IMR-90 (cell line): ENCODE data around the gene MON2.

Experiments used
- CEBPB ChIP-seq: IDR thresholded peaks from 2 replicates; pipeline ENCODE4 v1.6.1; 2012; ENCODE audit warnings: low read depth, low read length, improper control_type of control experiment
- FOS ChIP-seq: fragments of 150-350 bp; IDR thresholded peaks from 2 replicates; pipeline ENCODE4 v1.6.1; 2016; ENCODE audit warnings: low read depth, low read length
- MAFK ChIP-seq: IDR thresholded peaks from 2 replicates; pipeline ENCODE4 v1.6.1; 2012; ENCODE audit warnings: low read depth, low read length, improper control_type of control experiment
- MAZ ChIP-seq: IDR thresholded peaks from 2 replicates; pipeline ENCODE4 v1.6.1; 2012; ENCODE audit warnings: low read depth, mild to moderate bottlenecking, low read length, improper control_type of control experiment, moderate library complexity, borderline replicate concordance
- POLR2A ChIP-seq: IDR thresholded peaks from 2 replicates; pipeline ENCODE4 v1.6.1; 2012; ENCODE audit warnings: mild to moderate bottlenecking, low read depth, low read length
- RAD21 ChIP-seq: IDR thresholded peaks from 2 replicates; pipeline ENCODE4 v1.6.1; 2012; ENCODE audit warnings: low read length, improper control_type of control experiment
- RFX5 ChIP-seq: IDR thresholded peaks from 2 replicates; pipeline ENCODE4 v1.8.0; 2012; ENCODE audit warnings: low read depth, mild to moderate bottlenecking, low read length, moderate library complexity
- SMC3 ChIP-seq: fragments of 150-350 bp; IDR thresholded peaks from 2 replicates; pipeline ENCODE4 v1.6.1; 2016; ENCODE audit warnings: low read depth, mild to moderate bottlenecking, antibody characterized with exemption, low read length, moderate library complexity
- TF ChIP-seq, protein P1 (sequence below): conservative IDR thresholded peaks from 2 replicates; pipeline ENCODE4 v1.5.1; 2012; ENCODE audit warnings: mild to moderate bottlenecking, low read depth, low read length, improper control_type of control experiment
- TF ChIP-seq, protein P2 (sequence below): fragments of 150-350 bp; IDR thresholded peaks from 2 replicates; pipeline ENCODE4 v1.6.1; 2017; ENCODE audit warnings: mild to moderate bottlenecking, antibody characterized with exemption, low read length, low read depth

DNA sequence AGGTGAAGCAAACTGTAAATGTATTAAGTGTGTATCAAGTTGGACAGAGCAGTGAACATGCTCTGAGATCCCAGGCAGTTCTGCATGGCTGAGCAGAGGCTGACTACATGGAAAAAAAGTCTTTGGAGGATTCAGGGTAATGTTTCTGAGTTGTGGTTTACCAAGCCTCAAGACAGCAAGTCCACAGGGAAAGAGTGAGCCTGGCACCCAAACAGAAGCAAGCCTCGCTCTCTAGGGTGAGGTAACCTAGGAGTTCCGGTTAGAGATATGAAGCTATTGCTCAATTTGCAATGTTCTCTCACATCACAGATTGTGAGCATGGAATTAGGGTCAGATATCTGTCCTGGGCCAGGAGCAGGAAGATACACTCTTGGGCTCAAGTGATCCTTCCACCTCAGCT is 158.6 kb downstream of the MON2 start:
- TF ChIP-seq, protein P1, sequence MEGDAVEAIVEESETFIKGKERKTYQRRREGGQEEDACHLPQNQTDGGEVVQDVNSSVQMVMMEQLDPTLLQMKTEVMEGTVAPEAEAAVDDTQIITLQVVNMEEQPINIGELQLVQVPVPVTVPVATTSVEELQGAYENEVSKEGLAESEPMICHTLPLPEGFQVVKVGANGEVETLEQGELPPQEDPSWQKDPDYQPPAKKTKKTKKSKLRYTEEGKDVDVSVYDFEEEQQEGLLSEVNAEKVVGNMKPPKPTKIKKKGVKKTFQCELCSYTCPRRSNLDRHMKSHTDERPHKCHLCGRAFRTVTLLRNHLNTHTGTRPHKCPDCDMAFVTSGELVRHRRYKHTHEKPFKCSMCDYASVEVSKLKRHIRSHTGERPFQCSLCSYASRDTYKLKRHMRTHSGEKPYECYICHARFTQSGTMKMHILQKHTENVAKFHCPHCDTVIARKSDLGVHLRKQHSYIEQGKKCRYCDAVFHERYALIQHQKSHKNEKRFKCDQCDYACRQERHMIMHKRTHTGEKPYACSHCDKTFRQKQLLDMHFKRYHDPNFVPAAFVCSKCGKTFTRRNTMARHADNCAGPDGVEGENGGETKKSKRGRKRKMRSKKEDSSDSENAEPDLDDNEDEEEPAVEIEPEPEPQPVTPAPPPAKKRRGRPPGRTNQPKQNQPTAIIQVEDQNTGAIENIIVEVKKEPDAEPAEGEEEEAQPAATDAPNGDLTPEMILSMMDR, result no peak
- TF ChIP-seq RAD21 (no peak), CEBPB (peak; percentile 44; the same call in 1 of the 2 replicates), RFX5 (no peak), POLR2A (no peak), MAFK (no peak), MAZ (no peak), SMC3 (no peak), FOS (no peak)
- TF ChIP-seq, protein P2, sequence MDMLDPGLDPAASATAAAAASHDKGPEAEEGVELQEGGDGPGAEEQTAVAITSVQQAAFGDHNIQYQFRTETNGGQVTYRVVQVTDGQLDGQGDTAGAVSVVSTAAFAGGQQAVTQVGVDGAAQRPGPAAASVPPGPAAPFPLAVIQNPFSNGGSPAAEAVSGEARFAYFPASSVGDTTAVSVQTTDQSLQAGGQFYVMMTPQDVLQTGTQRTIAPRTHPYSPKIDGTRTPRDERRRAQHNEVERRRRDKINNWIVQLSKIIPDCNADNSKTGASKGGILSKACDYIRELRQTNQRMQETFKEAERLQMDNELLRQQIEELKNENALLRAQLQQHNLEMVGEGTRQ, result no peak
